K562 (cell line): Measurements from ENCODE around the gene NCKAP1. TPM values are rescaled to one million over a fixed set of nuclear protein-coding genes. Genes with fewer than 3 reads are reported as not detected.
"Not testable (repeated sequence)": the region's sequence is repeated elsewhere in the genome, so short reads cannot be mapped to it uniquely, and the experiment has no call there.

Experiments
- ATAC-seq: fragments of 200-7000 bp; cut with Tn5 transposase; 3 replicates; pipeline ENCODE4 v1.9.1; 2020; ENCODE audit warnings: moderate library complexity
- BruUV-seq: library from RNA; stranded (reverse); fragments of 400-500 nt; replicated peaks from 2 replicates; lab custom pipeline; 2021; lab: Mats Ljungman, UMichigan
- CTCF ChIA-PET: fragments of 300-600 bp; formaldehyde crosslinking; extraction: SDS; loops from one replicate; lab custom pipeline; 2021; ENCODE audit warnings: low intra/inter-chr PET ratio; lab: Yijun Ruan, JAX
- POLR2A ChIA-PET: fragments of 300-600, 350-650 bp; sonication (Branson Sonifier 250); formaldehyde crosslinking; extraction: SDS; loops from one replicate; lab custom pipeline; 2021; ENCODE audit warnings: antibody characterized with exemption, inconsistent platforms; lab: Yijun Ruan, JAX
- DNase-seq, 4 experiments: peaks; one replicate each; pipeline versions ENCODE4 v3.0.0 to v3.0.0-alpha.2; 2011 to 2018; ENCODE audit warnings: low spot score in 3 of 4, mixed read lengths in 3 of 4; ENCODE audit errors: extremely low read depth in 1 of 4
- FAIRE-seq: peaks from 2 replicates; lab custom pipeline; 2011; peaks lifted over from hg19 to GRCh38; lab: Jason Lieb, UNC
- H2AFZ ChIP-seq: 2 replicates; pipeline ENCODE4 v1.6.0; 2011; ENCODE audit warnings: low read depth, low read length, control low read depth, inconsistent platforms
- H3K27ac ChIP-seq: fragments of 200-600 bp; 3 replicates; pipeline ENCODE4 v1.8.0; 2011; ENCODE audit warnings: low read depth, mild to moderate bottlenecking, control low read depth, inconsistent platforms, low read length, moderate library complexity, mixed read lengths; ENCODE audit errors: extremely low read depth
- H3K27me3 ChIP-seq, 2 experiments: fragments of 300-600 bp in 1 of 2; 2 replicates in 1 of 2; 3 replicates in 1 of 2; pipeline versions ENCODE4 v1.6.0 to v1.8.0; 2011; ENCODE audit warnings: inconsistent platforms in 2 of 2, low read length in 2 of 2, mild to moderate bottlenecking in 1 of 2, mixed read lengths in 1 of 2, moderate library complexity in 1 of 2; ENCODE audit not compliant: control insufficient read depth in 2 of 2, insufficient read depth in 2 of 2
- H3K36me3 ChIP-seq: fragments of 300-600 bp; 3 replicates; pipeline ENCODE4 v1.8.0; 2011; ENCODE audit warnings: mild to moderate bottlenecking, low read length, inconsistent platforms; ENCODE audit not compliant: control insufficient read depth, insufficient read depth
- H3K4me1 ChIP-seq, 2 experiments: fragments of 200-600 bp in 1 of 2; replicated peaks in 1 of 2; 2 replicates in 1 of 2; 3 replicates in 1 of 2; pipeline versions ENCODE4 v1.5.1 to v1.8.0; 2011; ENCODE audit warnings: inconsistent platforms in 2 of 2, low read length in 2 of 2, mild to moderate bottlenecking in 1 of 2, mixed read lengths in 1 of 2, moderate library complexity in 1 of 2; ENCODE audit not compliant: control insufficient read depth in 2 of 2, insufficient read depth in 2 of 2
- H3K4me2 ChIP-seq: 2 replicates; pipeline ENCODE4 v1.6.1; 2011; ENCODE audit warnings: low read length, control low read depth, inconsistent platforms, mixed read lengths; ENCODE audit not compliant: insufficient read depth
- H3K4me3 ChIP-seq: fragments of 200-600 bp; sonication (generic), shearing (Covaris generic); 2 replicates; pipeline ENCODE4 v1.5.1; 2016; ENCODE audit warnings: control low read depth, inconsistent platforms
- H3K79me2 ChIP-seq: fragments of 200-600 bp; 3 replicates; pipeline ENCODE4 v1.8.0; 2011; ENCODE audit warnings: low read length, inconsistent platforms; ENCODE audit not compliant: control insufficient read depth, insufficient read depth
- H3K9ac ChIP-seq, 2 experiments: 2 replicates each; pipeline versions ENCODE4 v1.6.0 to v1.6.1; 2011; ENCODE audit warnings: low read depth in 2 of 2, low read length in 2 of 2, control low read depth in 1 of 2, inconsistent platforms in 1 of 2, mild to moderate bottlenecking in 1 of 2, mixed read lengths in 1 of 2; ENCODE audit not compliant: insufficient read depth in 1 of 2
- H3K9me1 ChIP-seq: one replicate; pipeline ENCODE4 v1.6.0; 2011; ENCODE audit warnings: inconsistent platforms, mild to moderate bottlenecking, low read length, moderate library complexity; ENCODE audit not compliant: control insufficient read depth, insufficient read depth
- H3K9me3 ChIP-seq: replicated peaks from 2 replicates; pipeline ENCODE4 v1.5.1; 2011; ENCODE audit warnings: low read depth, low read length, inconsistent platforms; ENCODE audit not compliant: control insufficient read depth, insufficient read depth
- H4K20me1 ChIP-seq: replicated peaks from 2 replicates; pipeline ENCODE4 v1.6.1; 2011; ENCODE audit warnings: low read length, inconsistent platforms, mixed read lengths; ENCODE audit not compliant: control insufficient read depth, insufficient read depth
- FUS ChIP-seq: fragments of 200-400 bp; formaldehyde crosslinking; optimal IDR thresholded peaks from 2 replicates; pipeline ENCODE3; 2017; ENCODE audit warnings: low read depth, low read length
- ZNF146 ChIP-seq: IDR thresholded peaks from one replicate; pipeline ENCODE4 v1.6.1; 2018; ENCODE audit warnings: missing compliant biosample characterization; ENCODE audit not compliant: unreplicated experiment
- ZNF586 ChIP-seq: fragments of 450-650 bp; formaldehyde crosslinking; conservative IDR thresholded peaks from 2 replicates; pipeline ENCODE4 v1.4.0; 2020; ENCODE audit warnings: mild to moderate bottlenecking, moderate library complexity
- ZNF764 ChIP-seq: fragments of 250-450 bp; sonication (Bioruptor Pico); IDR thresholded peaks from 2 replicates; pipeline ENCODE4 v1.4.0; 2020; ENCODE audit warnings: low read depth, mild to moderate bottlenecking, moderate library complexity
- WGBS: fragments of 100-300 bp; shearing (Covaris generic); methylation state at CpG from one replicate; pipeline ENCODE4 v1.1.6; 2016; ENCODE audit warnings: low coverage, mixed read lengths; ENCODE audit not compliant: insufficient coverage; ENCODE audit errors: missing lambda C conversion rate; 5-methylcytosine and 5-hydroxymethylcytosine counted together
- in situ Hi-C: fragments of 300-500 bp; cut with MboI; formaldehyde crosslinking; loops from 4 replicates; pipeline ENCODE4 v1.15.0; 2018; ENCODE audit warnings: inconsistent platforms, mixed read lengths
- intact Hi-C: fragments of 100-400 bp; cut with micrococcal nuclease; formaldehyde crosslinking; loops from 2 replicates; pipeline ENCODE4 v1.14.2; 2022
- polyA plus RNA-seq, 8 experiments: library from polyadenylated mRNA; depleted of rRNA in 4 of 8; stranded (reverse) in 5 of 8; unstranded in 3 of 8; fragments of >200 nt; fragmentation: Nextera tagmentation in 2 of 8; fragmentation: Illumina TruSeq in 1 of 8; extraction: Ambion mirVana in 2 of 8; extraction: Trizol in 1 of 8; gene quantifications; 2 replicates each; pipeline versions ENCODE4 v1.2.1 to v1.2.3, GENCODE V29; 2011 to 2014; ENCODE audit warnings: inconsistent platforms in 1 of 8, missing spikeins in 1 of 8
- total RNA-seq, 7 experiments: library from RNA; depleted of rRNA in 6 of 7; stranded (reverse); fragments of >200 nt in 6 of 7; fragmentation: Illumina TruSeq in 2 of 7; extraction: Trizol in 2 of 7; gene quantifications; 2 replicates each; pipeline versions ENCODE4 v1.2.1 to v1.2.3, GENCODE V29; 2011 to 2021; ENCODE audit warnings: low replicate concordance in 1 of 7

The NCKAP1 gene
- total and polyA plus RNA-seq, 9 of the 15 experiments (the other 6 are each of a cell fraction or from before 2014, with no cell fraction given): 34.0 to 153 (median 88.7) TPM

- Histone ChIP-seq H3K9me3 (no peaks in the 10 kb centered on the region; the same call in 1 of the 2 replicates), H3K27me3 (peaks cover 0 to 9% of the 10 kb centered on the region in 2 experiments; a peak in 1 of 5 replicates), H3K9me1 (no peaks in the 10 kb centered on the region), H3K79me2 (no peaks in the 10 kb centered on the region), H2AFZ (no peak overlapping the region), H3K4me3 (no peak overlapping the region), H3K4me2 (no peak overlapping the region), H3K36me3 (no peaks in the 10 kb centered on the region), H4K20me1 (no peaks in the 10 kb centered on the region), H3K9ac (no peak overlapping the region), H3K27ac (no peak overlapping the region), H3K4me1 (no peaks in the 10 kb centered on the region)
- CTCF ChIA-PET: no interaction called here
- BruUV-seq: no TSS peak
- DNase-seq (no peak), FAIRE-seq (no peak), ATAC-seq (no peak)
- in situ Hi-C loops: no loop called here
- 14% methylated on average over 10 of the region's 11 CpGs for WGBS
- no peak for TF ChIP-seq ZNF764 (CRISPR knock-in tag)
- TF ChIP-seq FUS: no peak
- TF ChIP-seq ZNF586 (CRISPR knock-in tag): no peak
- TF ChIP-seq ZNF146: no peak
- TF ChIP-seq, all 486 proteins: peak for 0
- intact Hi-C loops: no loop called here
- POLR2A ChIA-PET: interaction anchor here (0.8 kb wide), 1 partner anchor 9 kb away, joined by 5 read pairs; no protein-coding TSS in a partner anchor
Observed at GRCh38 chr2:182893666-182894065, 144.6 kb downstream of the NCKAP1 start.

DNA sequence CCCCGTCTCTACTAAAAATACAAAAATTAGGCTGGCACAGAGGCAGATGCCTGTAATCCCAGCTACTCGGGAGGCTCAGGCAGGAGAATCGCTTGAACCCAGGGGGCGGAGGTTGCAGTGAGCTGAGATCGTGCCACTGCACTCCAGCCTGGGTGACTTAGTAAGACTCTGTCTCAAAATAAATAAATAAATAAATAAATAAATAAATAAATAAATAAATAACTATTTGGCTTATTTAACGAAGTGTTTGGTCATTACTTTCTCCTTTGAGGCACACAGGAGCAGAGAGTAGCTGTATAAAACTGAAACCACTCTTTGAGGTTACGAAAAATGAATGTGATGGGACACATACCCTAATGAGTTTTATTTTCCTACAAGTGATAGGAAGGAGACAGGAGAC is 145.2 kb downstream of the NCKAP1 start:
- intact Hi-C loops, H3K4me1 ChIP-seq, FAIRE-seq, BruUV-seq, H3K79me2 ChIP-seq, ATAC-seq, H3K4me2 ChIP-seq, H3K36me3 ChIP-seq, H3K9me3 ChIP-seq, H3K27me3 ChIP-seq, H3K4me3 ChIP-seq, H3K27ac ChIP-seq, H3K9ac ChIP-seq, H2AFZ ChIP-seq, DNase-seq, H3K9me1 ChIP-seq, H4K20me1 ChIP-seq, in situ Hi-C loops, CTCF ChIA-PET: not testable (repeated sequence)
- POLR2A ChIA-PET: interaction anchor here (0.8 kb wide), 1 partner anchor 9 kb away, joined by 5 read pairs; no protein-coding TSS in a partner anchor
- WGBS: 41% methylated on average over 7 of the region's 7 CpGs
